ENCODE data around the gene MCTP2. TPM values are rescaled to one million over a fixed set of nuclear protein-coding genes. Genes with fewer than 3 reads are reported as not detected.

The MCTP2 gene
- total RNA-seq, 1 experiment from 2014 or later = 7.4 TPM

- no peak for TF ChIP-seq E2F1 (CRISPR knock-in tag; IDR thresholded peaks at IDR 0.05)
- TF ChIP-seq TCF7 (CRISPR knock-in tag; IDR thresholded peaks at IDR 0.05; ENCODE audit: low read depth) = no peak
- no peak for TF ChIP-seq ATF6 (CRISPR knock-in tag; IDR thresholded peaks at IDR 0.05)
- no peak for TF ChIP-seq ZNF219 (CRISPR knock-in tag; IDR thresholded peaks at IDR 0.05; ENCODE audit: borderline replicate concordance)
These were observed 12.1 kb downstream of the MCTP2 start (continued) for GRCh38 chr15:94243418-94243817.

GRCh38 chr15:94246016-94246415 lies 14.7 kb downstream of the MCTP2 start:
- Mint-ChIP-seq H3K27ac (no peak overlapping the region), H3K4me3 (no peak overlapping the region), H3K9me3 (no peaks in the 10 kb centered on the region), H3K4me1 (no peaks in the 10 kb centered on the region), H3K27me3 (ENCODE audit: low read depth) (no peaks in the 10 kb centered on the region), H3K36me3 (no peaks in the 10 kb centered on the region)
- ATAC-seq (no peak), DNase-seq (ENCODE audit: low spot score) (no peak)
- TF ChIP-seq, protein P1, sequence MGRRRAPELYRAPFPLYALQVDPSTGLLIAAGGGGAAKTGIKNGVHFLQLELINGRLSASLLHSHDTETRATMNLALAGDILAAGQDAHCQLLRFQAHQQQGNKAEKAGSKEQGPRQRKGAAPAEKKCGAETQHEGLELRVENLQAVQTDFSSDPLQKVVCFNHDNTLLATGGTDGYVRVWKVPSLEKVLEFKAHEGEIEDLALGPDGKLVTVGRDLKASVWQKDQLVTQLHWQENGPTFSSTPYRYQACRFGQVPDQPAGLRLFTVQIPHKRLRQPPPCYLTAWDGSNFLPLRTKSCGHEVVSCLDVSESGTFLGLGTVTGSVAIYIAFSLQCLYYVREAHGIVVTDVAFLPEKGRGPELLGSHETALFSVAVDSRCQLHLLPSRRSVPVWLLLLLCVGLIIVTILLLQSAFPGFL (CRISPR knock-in tag; IDR thresholded peaks at IDR 0.05; ENCODE audit: borderline replicate concordance) = no peak
- TF ChIP-seq ZNF232 (CRISPR knock-in tag; IDR thresholded peaks at IDR 0.05) = no peak
- POLR2A ChIA-PET = no interaction called here
- CTCF ChIA-PET = no interaction called here

GRCh38 chr15:94247789-94248638 lies 16.7 kb downstream of the MCTP2 start:
- ChIA-PET POLR2A (no interaction called here), CTCF (interaction anchor here (0.7 to 2.6 kb wide), 2 partner anchors 8 to 16 kb away, joined by 3 to 8 read pairs; partner anchors contain the start of gene MCTP2)
- no peaks in the 10 kb centered on the region; the same call in 1 of the 2 replicates for H3K27me3 Mint-ChIP-seq (ENCODE audit: low read depth)
- no peak overlapping the region for H3K4me3 Mint-ChIP-seq
- peaks cover 1% of the 10 kb centered on the region; the same call in 1 of the 2 replicates for H3K9me3 Mint-ChIP-seq
- H3K27ac Mint-ChIP-seq = no peak overlapping the region
- no peaks in the 10 kb centered on the region for H3K4me1 Mint-ChIP-seq
- ATAC-seq (no peak), DNase-seq (ENCODE audit: low spot score) (no peak)
- H3K36me3 Mint-ChIP-seq = 0 out of 2 replicates have a peak, but pooled peaks cover 1% of the 10 kb centered on the region
- no peak for TF ChIP-seq RORB (CRISPR knock-in tag; IDR thresholded peaks at IDR 0.05)
- TF ChIP-seq NFATC4 (CRISPR knock-in tag; IDR thresholded peaks at IDR 0.05) = no peak
- TF ChIP-seq ATF2 (CRISPR knock-in tag; IDR thresholded peaks at IDR 0.05; ENCODE audit: borderline replicate concordance, low read depth) = no peak
- TF ChIP-seq FOXJ3 (CRISPR knock-in tag; IDR thresholded peaks at IDR 0.05; ENCODE audit: borderline replicate concordance) = no peak
- TF ChIP-seq FOXK1 (CRISPR knock-in tag; IDR thresholded peaks at IDR 0.05) = no peak
- TF ChIP-seq ZBTB21 (CRISPR knock-in tag; IDR thresholded peaks at IDR 0.05; ENCODE audit: borderline replicate concordance) = no peak
- no peak for TF ChIP-seq ZNF281 (CRISPR knock-in tag; IDR thresholded peaks at IDR 0.05)
- TF ChIP-seq HMGXB4 (CRISPR knock-in tag; IDR thresholded peaks at IDR 0.05) = no peak
- no peak for TF ChIP-seq NR1H2 (CRISPR knock-in tag; IDR thresholded peaks at IDR 0.05)
- TF ChIP-seq, protein P2, sequence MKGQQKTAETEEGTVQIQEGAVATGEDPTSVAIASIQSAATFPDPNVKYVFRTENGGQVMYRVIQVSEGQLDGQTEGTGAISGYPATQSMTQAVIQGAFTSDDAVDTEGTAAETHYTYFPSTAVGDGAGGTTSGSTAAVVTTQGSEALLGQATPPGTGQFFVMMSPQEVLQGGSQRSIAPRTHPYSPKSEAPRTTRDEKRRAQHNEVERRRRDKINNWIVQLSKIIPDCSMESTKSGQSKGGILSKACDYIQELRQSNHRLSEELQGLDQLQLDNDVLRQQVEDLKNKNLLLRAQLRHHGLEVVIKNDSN (CRISPR knock-in tag; IDR thresholded peaks at IDR 0.05) = no peak
- no peak for TF ChIP-seq CREB1 (CRISPR knock-in tag; IDR thresholded peaks at IDR 0.05)
- TF ChIP-seq NFE2L1 (CRISPR knock-in tag; IDR thresholded peaks at IDR 0.05) = no peak
- TF ChIP-seq CTCF (IDR thresholded peaks at IDR 0.05) = no peak

Data from WTC11 (cell line).